ENCODE measurements around the gene SLC25A51.
A peak's percentile ranks its signal among the peaks of the same experiment; 100 is the strongest.
"Not testable (repeated sequence)": the region's sequence is repeated elsewhere in the genome, so short reads cannot be mapped to it uniquely, and the experiment has no call there.

Gene SLC25A51

GRCh38 chr9:37920471-37921167 is 16.7 kb upstream of the SLC25A51 start:
- no peak for DNase-seq (ENCODE audit: low read depth in 1 of 2, low spot score in 1 of 2)

GRCh38 chr9:37919956-37920335 is 16.0 kb upstream of the SLC25A51 start:
- DNase-seq (ENCODE audit: low read depth in 1 of 2, low spot score in 1 of 2): no peak

GRCh38 chr9:37919246-37919955 is 15.5 kb upstream of the SLC25A51 start:
- DNase-seq (ENCODE audit: low read depth in 1 of 2, low spot score in 1 of 2): no peak

GRCh38 chr9:37918665-37919170 is 14.8 kb upstream of the SLC25A51 start:
- DNase-seq (ENCODE audit: low read depth in 1 of 2, low spot score in 1 of 2): no peak

- no peak for DNase-seq (ENCODE audit: low read depth in 1 of 2, low spot score in 1 of 2)
Observed at GRCh38 chr9:37917801-37918664, 14.1 kb upstream of the SLC25A51 start.

GRCh38 chr9:37917313-37917731 is 13.4 kb upstream of the SLC25A51 start:
- no peak for DNase-seq (ENCODE audit: low read depth in 1 of 2, low spot score in 1 of 2)

GRCh38 chr9:37916471-37917312 is 12.8 kb upstream of the SLC25A51 start:
- no peak for DNase-seq (ENCODE audit: low read depth in 1 of 2, low spot score in 1 of 2)

GRCh38 chr9:37915911-37916470 is 12.1 kb upstream of the SLC25A51 start:
- DNase-seq (ENCODE audit: low read depth in 1 of 2, low spot score in 1 of 2): no peak

GRCh38 chr9:37914701-37915358 is 10.9 kb upstream of the SLC25A51 start:
- DNase-seq (ENCODE audit: low read depth in 1 of 2, low spot score in 1 of 2): no peak

- no peak for DNase-seq (ENCODE audit: low read depth in 1 of 2, low spot score in 1 of 2)
Observed at GRCh38 chr9:37914154-37914551, 10.2 kb upstream of the SLC25A51 start.

- DNase-seq (ENCODE audit: low read depth in 1 of 2, low spot score in 1 of 2): peak; percentile 65 to 67
Observed at GRCh38 chr9:37913480-37914153, 9.7 kb upstream of the SLC25A51 start.

GRCh38 chr9:37911271-37911681 is 7.3 kb upstream of the SLC25A51 start:
- DNase-seq (ENCODE audit: low read depth in 1 of 2, low spot score in 1 of 2): no peak

- no peak for DNase-seq (ENCODE audit: low read depth in 1 of 2, low spot score in 1 of 2)
Observed at GRCh38 chr9:37910271-37910670, 6.3 kb upstream of the SLC25A51 start.

GRCh38 chr9:37909836-37910235 is 5.9 kb upstream of the SLC25A51 start:
- DNase-seq (ENCODE audit: low read depth in 1 of 2, low spot score in 1 of 2): not testable (repeated sequence)

GRCh38 chr9:37909326-37909725 is 5.4 kb upstream of the SLC25A51 start:
- no peak for DNase-seq (ENCODE audit: low read depth in 1 of 2, low spot score in 1 of 2)

GRCh38 chr9:37908698-37909186 is 4.8 kb upstream of the SLC25A51 start:
- no peak for DNase-seq (ENCODE audit: low read depth in 1 of 2, low spot score in 1 of 2)

GRCh38 chr9:37908283-37908682 is 4.4 kb upstream of the SLC25A51 start:
- no peak for DNase-seq (ENCODE audit: low read depth in 1 of 2, low spot score in 1 of 2)

GRCh38 chr9:37906312-37907239 is 2.6 kb upstream of the SLC25A51 start:
- no peak for DNase-seq (ENCODE audit: low read depth in 1 of 2, low spot score in 1 of 2)
